ENCODE measurements around the gene REEP6. TPM values are rescaled to one million over a fixed set of nuclear protein-coding genes. Genes with fewer than 3 reads are reported as not detected.

Gene REEP6
- total and polyA plus RNA-seq, 2 donors (not counting 3 experiments of a cell fraction or from before 2014, with no cell fraction given): 1.3 to 1.5 TPM

- DNase-seq (ENCODE audit: low read depth, low spot score): no peak
- Histone ChIP-seq H3K4me3 (replicated peaks in 1 of 3; ENCODE audit: insufficient read depth in 1 of 3, low read depth in 1 of 3, low read length in 3 of 3) (no peak overlapping the region), H3K36me3 (ENCODE audit: control insufficient read depth in 2 of 2, extremely low read depth in 1 of 2, insufficient read depth in 2 of 2, low read length in 2 of 2) (no peaks in the 10 kb centered on the region), H3K79me2 (ENCODE audit: control insufficient read depth, insufficient read depth, low read length) (peaks cover 5% of the 10 kb centered on the region), H2AFZ (ENCODE audit: low read depth, low read length) (no peak overlapping the region), H4K20me1 (replicated peaks; ENCODE audit: control insufficient read depth, extremely low read depth, insufficient read depth, low read length) (no peaks in the 10 kb centered on the region), H3K27me3 (ENCODE audit: control insufficient read depth in 2 of 2, insufficient read depth in 2 of 2, low read length in 2 of 2) (no peaks in the 10 kb centered on the region), H3K9ac (replicated peaks; ENCODE audit: extremely low read depth, insufficient read depth, low read length) (no peak overlapping the region), H3K9me3 (replicated peaks; ENCODE audit: control insufficient read depth, insufficient read depth, low read length) (no peaks in the 10 kb centered on the region), H3K9me1 (replicated peaks; ENCODE audit: control insufficient read depth, extremely low read depth, insufficient read depth, low read length) (no peaks in the 10 kb centered on the region), H3K4me1 (ENCODE audit: control insufficient read depth, extremely low read depth, insufficient read depth, low read length) (peaks cover 3% of the 10 kb centered on the region), H3K27ac (ENCODE audit: insufficient read depth, low read depth, low read length) (no peak overlapping the region), H3K4me2 (ENCODE audit: insufficient read depth, low read length) (no peak overlapping the region)
- no peak for TF ChIP-seq EZH2 (IDR thresholded peaks at IDR 0.05; ENCODE audit: borderline replicate concordance, low read depth, low read length, severe bottlenecking)
- no peak for TF ChIP-seq POLR2A (IDR thresholded peaks at IDR 0.05; ENCODE audit: low read depth, low read length)
- no peak for TF ChIP-seq CTCF (IDR thresholded peaks at IDR 0.05; ENCODE audit: extremely low read depth in 1 of 2, insufficient read depth in 1 of 2, low read depth in 1 of 2, low read length in 2 of 2)
- no peak for TF ChIP-seq GATA2 (IDR thresholded peaks at IDR 0.05; ENCODE audit: insufficient read depth, insufficient read length, low read depth, low read length)
- TF ChIP-seq JUN (IDR thresholded peaks at IDR 0.05; ENCODE audit: borderline replicate concordance, insufficient read depth, insufficient read length, low read depth): no peak
- no peak for TF ChIP-seq POLR2AphosphoS5 (IDR thresholded peaks at IDR 0.05; ENCODE audit: insufficient read depth, low read depth, low read length)
- TF ChIP-seq, protein P1, sequence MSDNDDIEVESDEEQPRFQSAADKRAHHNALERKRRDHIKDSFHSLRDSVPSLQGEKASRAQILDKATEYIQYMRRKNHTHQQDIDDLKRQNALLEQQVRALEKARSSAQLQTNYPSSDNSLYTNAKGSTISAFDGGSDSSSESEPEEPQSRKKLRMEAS (IDR thresholded peaks at IDR 0.05; ENCODE audit: insufficient read depth, insufficient read length): no peak
- no peak for TF ChIP-seq FOS (IDR thresholded peaks at IDR 0.05; ENCODE audit: borderline replicate concordance, insufficient read depth, low read length)
- TF ChIP-seq MYC (IDR thresholded peaks at IDR 0.05; ENCODE audit: low read depth, low read length): no peak
- CTCF ChIA-PET: no interaction called here
- dilution Hi-C loops (cut with MboI; ENCODE audit: extremely low pct_ligation_motif_present, low sequenced_read_pairs): no loop called here
- no peak for FAIRE-seq
- intact Hi-C loops (cut with micrococcal nuclease): no loop called here
- BruUV-seq (replicated peaks): no TSS peak
- POLR2A ChIA-PET: no interaction called here
Observed at GRCh38 chr19:1481224-1481892, 9.6 kb upstream of the REEP6 start.
